ENCODE data around the gene STAC3. TPM values are rescaled to one million over a fixed set of nuclear protein-coding genes. Genes with fewer than 3 reads are reported as not detected.

Gene STAC3
- total RNA-seq, 1 experiment from 2014 or later = 3.3 TPM

GRCh38 chr12:57229634-57230380, 21.2 kb downstream of the STAC3 start, which contains the start of gene SHMT2:
TSS of gene SHMT2 (plus strand) at chr12:57229711. CDS start at chr12:57229779, 68 bp downstream.
- H3K27ac Mint-ChIP-seq = peak within 1 kb of the TSS; percentile 94
- H3K27me3 Mint-ChIP-seq (ENCODE audit: low read depth) = peaks cover 53% of the 10 kb centered on the region
- H3K36me3 Mint-ChIP-seq = peaks cover 35% of the 10 kb centered on the region
- peaks cover 49% of the 10 kb centered on the region for H3K4me1 Mint-ChIP-seq
- peak; percentile 41 for ATAC-seq
- ChIA-PET CTCF (interaction anchor here (1.0 to 10.4 kb wide), 19 partner anchors 8 to 246 kb away, joined by 3 to 660 read pairs (median 5); partner anchors contain the start of genes GLI1, INHBE, NXPH4 and STAC3), POLR2A (interaction anchor here (0.6 to 2.6 kb wide), 15 partner anchors 8 to 229 kb away, joined by 3 to 41 read pairs (median 5); partner anchors contain the start of genes GLI1, INHBE, LRP1 and NXPH4)
- DNase-seq (ENCODE audit: low spot score) = peak; percentile 97
- H3K4me3 Mint-ChIP-seq = peak within 1 kb of the TSS; percentile 98
- H3K9me3 Mint-ChIP-seq = no peaks in the 10 kb centered on the region
- no peak for TF ChIP-seq CBFB (CRISPR knock-in tag; IDR thresholded peaks at IDR 0.05; ENCODE audit: low read depth)
- TF ChIP-seq, protein P1, sequence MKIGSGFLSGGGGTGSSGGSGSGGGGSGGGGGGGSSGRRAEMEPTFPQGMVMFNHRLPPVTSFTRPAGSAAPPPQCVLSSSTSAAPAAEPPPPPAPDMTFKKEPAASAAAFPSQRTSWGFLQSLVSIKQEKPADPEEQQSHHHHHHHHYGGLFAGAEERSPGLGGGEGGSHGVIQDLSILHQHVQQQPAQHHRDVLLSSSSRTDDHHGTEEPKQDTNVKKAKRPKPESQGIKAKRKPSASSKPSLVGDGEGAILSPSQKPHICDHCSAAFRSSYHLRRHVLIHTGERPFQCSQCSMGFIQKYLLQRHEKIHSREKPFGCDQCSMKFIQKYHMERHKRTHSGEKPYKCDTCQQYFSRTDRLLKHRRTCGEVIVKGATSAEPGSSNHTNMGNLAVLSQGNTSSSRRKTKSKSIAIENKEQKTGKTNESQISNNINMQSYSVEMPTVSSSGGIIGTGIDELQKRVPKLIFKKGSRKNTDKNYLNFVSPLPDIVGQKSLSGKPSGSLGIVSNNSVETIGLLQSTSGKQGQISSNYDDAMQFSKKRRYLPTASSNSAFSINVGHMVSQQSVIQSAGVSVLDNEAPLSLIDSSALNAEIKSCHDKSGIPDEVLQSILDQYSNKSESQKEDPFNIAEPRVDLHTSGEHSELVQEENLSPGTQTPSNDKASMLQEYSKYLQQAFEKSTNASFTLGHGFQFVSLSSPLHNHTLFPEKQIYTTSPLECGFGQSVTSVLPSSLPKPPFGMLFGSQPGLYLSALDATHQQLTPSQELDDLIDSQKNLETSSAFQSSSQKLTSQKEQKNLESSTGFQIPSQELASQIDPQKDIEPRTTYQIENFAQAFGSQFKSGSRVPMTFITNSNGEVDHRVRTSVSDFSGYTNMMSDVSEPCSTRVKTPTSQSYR (CRISPR knock-in tag; IDR thresholded peaks at IDR 0.05) = no peak
- TF ChIP-seq NFE2L1 (CRISPR knock-in tag; IDR thresholded peaks at IDR 0.05) = no peak; the same call in 1 of the 2 replicates
- peak; percentile 22; the same call in 1 of the 2 replicates for TF ChIP-seq NFYB (CRISPR knock-in tag; conservative IDR thresholded peaks at IDR 0.05; ENCODE audit: low read depth)
- no peak for TF ChIP-seq RELA (CRISPR knock-in tag; IDR thresholded peaks at IDR 0.05; ENCODE audit: borderline replicate concordance)
- no peak for TF ChIP-seq ZBTB21 (CRISPR knock-in tag; IDR thresholded peaks at IDR 0.05; ENCODE audit: borderline replicate concordance)
- TF ChIP-seq HMGA2 (CRISPR knock-in tag; IDR thresholded peaks at IDR 0.05) = no peak
- TF ChIP-seq, protein P2, sequence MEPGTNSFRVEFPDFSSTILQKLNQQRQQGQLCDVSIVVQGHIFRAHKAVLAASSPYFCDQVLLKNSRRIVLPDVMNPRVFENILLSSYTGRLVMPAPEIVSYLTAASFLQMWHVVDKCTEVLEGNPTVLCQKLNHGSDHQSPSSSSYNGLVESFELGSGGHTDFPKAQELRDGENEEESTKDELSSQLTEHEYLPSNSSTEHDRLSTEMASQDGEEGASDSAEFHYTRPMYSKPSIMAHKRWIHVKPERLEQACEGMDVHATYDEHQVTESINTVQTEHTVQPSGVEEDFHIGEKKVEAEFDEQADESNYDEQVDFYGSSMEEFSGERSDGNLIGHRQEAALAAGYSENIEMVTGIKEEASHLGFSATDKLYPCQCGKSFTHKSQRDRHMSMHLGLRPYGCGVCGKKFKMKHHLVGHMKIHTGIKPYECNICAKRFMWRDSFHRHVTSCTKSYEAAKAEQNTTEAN (CRISPR knock-in tag; IDR thresholded peaks at IDR 0.05) = 0 out of 2 replicates have a peak, but pooled peaks have one; percentile 62
- TF ChIP-seq ATF3 (CRISPR knock-in tag; conservative IDR thresholded peaks at IDR 0.05) = peak; percentile 93; the same call in 1 of the 2 replicates
- TF ChIP-seq E2F5 (CRISPR knock-in tag; IDR thresholded peaks at IDR 0.05) = no peak; the same call in 1 of the 2 replicates
- no peak for TF ChIP-seq NR2C2 (CRISPR knock-in tag; IDR thresholded peaks at IDR 0.05)
- no peak for TF ChIP-seq GTF2I (CRISPR knock-in tag; conservative IDR thresholded peaks at IDR 0.05)
- no peak for TF ChIP-seq NR1H2 (CRISPR knock-in tag; IDR thresholded peaks at IDR 0.05)
- TF ChIP-seq TP53 (CRISPR knock-in tag; IDR thresholded peaks at IDR 0.05) = no peak
- no peak for TF ChIP-seq KAT7 (CRISPR knock-in tag; IDR thresholded peaks at IDR 0.05; ENCODE audit: borderline replicate concordance)
- TF ChIP-seq ZNF138 (CRISPR knock-in tag; conservative IDR thresholded peaks at IDR 0.05) = no peak
- no peak; the same call in 1 of the 2 replicates for TF ChIP-seq E2F4 (CRISPR knock-in tag; IDR thresholded peaks at IDR 0.05; ENCODE audit: borderline replicate concordance, low read depth)
- TF ChIP-seq MXD4 (CRISPR knock-in tag; IDR thresholded peaks at IDR 0.05; ENCODE audit: borderline replicate concordance) = no peak
- peak; percentile 67 for TF ChIP-seq ARID4B (CRISPR knock-in tag; IDR thresholded peaks at IDR 0.05; ENCODE audit: borderline replicate concordance)
- TF ChIP-seq, protein P3, sequence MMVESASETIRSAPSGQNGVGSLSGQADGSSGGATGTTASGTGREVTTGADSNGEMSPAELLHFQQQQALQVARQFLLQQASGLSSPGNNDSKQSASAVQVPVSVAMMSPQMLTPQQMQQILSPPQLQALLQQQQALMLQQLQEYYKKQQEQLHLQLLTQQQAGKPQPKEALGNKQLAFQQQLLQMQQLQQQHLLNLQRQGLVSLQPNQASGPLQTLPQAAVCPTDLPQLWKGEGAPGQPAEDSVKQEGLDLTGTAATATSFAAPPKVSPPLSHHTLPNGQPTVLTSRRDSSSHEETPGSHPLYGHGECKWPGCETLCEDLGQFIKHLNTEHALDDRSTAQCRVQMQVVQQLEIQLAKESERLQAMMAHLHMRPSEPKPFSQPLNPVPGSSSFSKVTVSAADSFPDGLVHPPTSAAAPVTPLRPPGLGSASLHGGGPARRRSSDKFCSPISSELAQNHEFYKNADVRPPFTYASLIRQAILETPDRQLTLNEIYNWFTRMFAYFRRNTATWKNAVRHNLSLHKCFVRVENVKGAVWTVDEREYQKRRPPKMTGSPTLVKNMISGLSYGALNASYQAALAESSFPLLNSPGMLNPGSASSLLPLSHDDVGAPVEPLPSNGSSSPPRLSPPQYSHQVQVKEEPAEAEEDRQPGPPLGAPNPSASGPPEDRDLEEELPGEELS (CRISPR knock-in tag; IDR thresholded peaks at IDR 0.05) = 0 out of 2 replicates have a peak, but pooled peaks have one; percentile 27
- TF ChIP-seq ZNF423 (CRISPR knock-in tag; IDR thresholded peaks at IDR 0.05) = no peak
- TF ChIP-seq TCF7 (CRISPR knock-in tag; IDR thresholded peaks at IDR 0.05; ENCODE audit: low read depth) = no peak
- TF ChIP-seq NR3C1 (CRISPR knock-in tag; conservative IDR thresholded peaks at IDR 0.05; ENCODE audit: low read depth) = no peak
